PC-9 (cell line): ENCODE results near the gene RXRG. TPM values are rescaled to one million over a fixed set of nuclear protein-coding genes. Genes with fewer than 3 reads are reported as not detected.

Source experiments
- BruUV-seq: library from RNA; stranded (reverse); fragments of 400-500 nt; replicated peaks from 2 replicates; lab custom pipeline; 2021; lab: Mats Ljungman, UMichigan
- CTCF ChIA-PET: fragments of 300-600 bp; sonication (Branson Sonifier 250); formaldehyde crosslinking; loops from one replicate; lab custom pipeline; 2022; ENCODE audit warnings: antibody characterized with exemption; lab: Charles Lee
- POLR2A ChIA-PET: fragments of 300-600 bp; sonication (Branson Sonifier 250); formaldehyde crosslinking; loops from one replicate; lab custom pipeline; 2022; ENCODE audit warnings: antibody characterized with exemption; ENCODE audit not compliant: unreplicated experiment; lab: Charles Lee
- DNase-seq, 2 experiments: peaks; one replicate each; pipeline versions ENCODE4 v3.0.0 to v3.0.0-alpha.2; 2015 to 2022; ENCODE audit warnings: mixed read lengths in 1 of 2
- H2AFZ ChIP-seq: fragments of 200-600 bp; sonication (generic); 2 replicates; pipeline ENCODE4 v1.8.1; 2017; ENCODE audit warnings: antibody characterized with exemption
- H3F3A ChIP-seq: fragments of 200-600 bp; sonication (generic); 2 replicates; pipeline ENCODE4 v1.8.1; 2017; ENCODE audit warnings: antibody characterized with exemption, mild to moderate bottlenecking, low read depth; ENCODE audit not compliant: insufficient read depth
- H3K27ac ChIP-seq: fragments of 200-600 bp; sonication (generic); 2 replicates; pipeline ENCODE4 v1.6.1; 2016; ENCODE audit warnings: mixed run types
- H3K27me3 ChIP-seq: fragments of 200-600 bp; sonication (generic); 2 replicates; pipeline ENCODE4 v1.6.1; 2016; ENCODE audit warnings: low read depth, mixed run types; ENCODE audit not compliant: insufficient read depth
- H3K36me3 ChIP-seq: fragments of 200-600 bp; sonication (generic); 2 replicates; pipeline ENCODE4 v1.6.1; 2016; ENCODE audit warnings: low read depth, mixed run types
- H3K4me1 ChIP-seq: fragments of 200-600 bp; sonication (generic); replicated peaks from 2 replicates; pipeline ENCODE4 v1.6.1; 2016; ENCODE audit warnings: mixed run types; ENCODE audit not compliant: insufficient read depth
- H3K4me2 ChIP-seq: fragments of 200-600 bp; sonication (generic); 2 replicates; pipeline ENCODE4 v1.6.1; 2017; ENCODE audit warnings: mixed run types
- H3K4me3 ChIP-seq: fragments of 200-600 bp; sonication (generic); 2 replicates; pipeline ENCODE4 v1.6.1; 2016; ENCODE audit warnings: mixed run types
- H3K79me2 ChIP-seq: fragments of 200-600 bp; sonication (generic); 2 replicates; pipeline ENCODE4 v1.6.1; 2017; ENCODE audit warnings: low read depth, mixed run types
- H3K9me2 ChIP-seq: fragments of 200-600 bp; sonication (generic); 2 replicates; pipeline ENCODE4 v1.8.1; 2017; ENCODE audit warnings: mild to moderate bottlenecking; ENCODE audit not compliant: insufficient read depth
- H3K9me3 ChIP-seq: fragments of 200-600 bp; sonication (generic); 2 replicates; pipeline ENCODE4 v1.8.1; 2016; ENCODE audit warnings: low read depth; ENCODE audit not compliant: insufficient read depth
- H4K20me1 ChIP-seq: fragments of 200-600 bp; sonication (generic); 2 replicates; pipeline ENCODE4 v1.8.1; 2017; ENCODE audit not compliant: insufficient read depth
- CTCF ChIP-seq: fragments of 200-600 bp; sonication (generic); conservative IDR thresholded peaks from 2 replicates; pipeline ENCODE4 v1.6.1; 2017; ENCODE audit warnings: mixed run types, antibody characterized with exemption, mild to moderate bottlenecking, moderate library complexity
- EZH2 ChIP-seq: fragments of 200-600 bp; sonication (generic); IDR thresholded peaks from 2 replicates; pipeline ENCODE4 v1.8.0; 2017; ENCODE audit warnings: antibody characterized with exemption, low read depth
- intact Hi-C: fragments of 100-400 bp; cut with micrococcal nuclease; formaldehyde crosslinking; loops from one replicate; pipeline ENCODE4 v1.10.0; 2022; ENCODE audit not compliant: unreplicated experiment
- total RNA-seq: library from RNA; stranded (reverse); gene quantifications from 2 replicates; pipeline ENCODE4 v1.2.3, GENCODE V29; 2021

Gene RXRG
- total RNA-seq, 1 experiment from 2014 or later = not detected

- no peak overlapping the region for H3K27ac ChIP-seq
- no peaks in the 10 kb centered on the region for H3K9me3 ChIP-seq
- H3K4me3 ChIP-seq = no peak overlapping the region
- ChIA-PET POLR2A (no interaction called here), CTCF (no interaction called here)
- no peak overlapping the region for H2AFZ ChIP-seq
- no TSS peak for BruUV-seq
- no peak for DNase-seq
- 0 out of 2 replicates have a peak, but pooled peaks cover 4% of the 10 kb centered on the region for H3K27me3 ChIP-seq
- no peaks in the 10 kb centered on the region for H3K79me2 ChIP-seq
- no peaks in the 10 kb centered on the region; the same call in 1 of the 2 replicates for H3K9me2 ChIP-seq
- H4K20me1 ChIP-seq = no peaks in the 10 kb centered on the region
- TF ChIP-seq EZH2 = no peak
- no peaks in the 10 kb centered on the region for H3K36me3 ChIP-seq
- intact Hi-C loops = no loop called here
- no peaks in the 10 kb centered on the region for H3F3A ChIP-seq
- H3K4me1 ChIP-seq = no peaks in the 10 kb centered on the region
- no peak overlapping the region for H3K4me2 ChIP-seq
These were observed 10.2 kb upstream of the RXRG start for GRCh38 chr1:165455111-165455510.

GRCh38 chr1:165454091-165454610 lies 9.2 kb upstream of the RXRG start:
- CTCF ChIA-PET = no interaction called here

GRCh38 chr1:165452336-165453130 lies 7.6 kb upstream of the RXRG start:
- Histone ChIP-seq H3K27me3 (0 out of 2 replicates have a peak, but pooled peaks cover 4% of the 10 kb centered on the region), H3K4me1 (no peaks in the 10 kb centered on the region), H3K79me2 (no peaks in the 10 kb centered on the region), H3K4me2 (no peak overlapping the region), H2AFZ (no peak overlapping the region), H4K20me1 (no peaks in the 10 kb centered on the region), H3F3A (no peaks in the 10 kb centered on the region), H3K9me3 (no peaks in the 10 kb centered on the region), H3K4me3 (no peak overlapping the region), H3K27ac (no peak overlapping the region), H3K9me2 (no peaks in the 10 kb centered on the region; the same call in 1 of the 2 replicates), H3K36me3 (no peaks in the 10 kb centered on the region)
- POLR2A ChIA-PET = no interaction called here
- intact Hi-C loops = no loop called here
- no TSS peak for BruUV-seq
- CTCF ChIA-PET = no interaction called here
- no peak for DNase-seq
- TF ChIP-seq CTCF (no peak), EZH2 (no peak)

More at GRCh38 chr1:165454091-165454610, 9.2 kb upstream of the RXRG start:
- TF ChIP-seq EZH2 = no peak
- TF ChIP-seq CTCF = no peak
- H3K27ac ChIP-seq = no peak overlapping the region
- BruUV-seq = no TSS peak
- H3K9me2 ChIP-seq = no peaks in the 10 kb centered on the region; the same call in 1 of the 2 replicates
- no peaks in the 10 kb centered on the region for H3K79me2 ChIP-seq
- no peaks in the 10 kb centered on the region for H4K20me1 ChIP-seq
- intact Hi-C loops = no loop called here
- no peaks in the 10 kb centered on the region for H3K36me3 ChIP-seq
- DNase-seq = no peak
- no peak overlapping the region for H2AFZ ChIP-seq
- no peak overlapping the region for H3K4me3 ChIP-seq
- no peaks in the 10 kb centered on the region for H3K4me1 ChIP-seq
- POLR2A ChIA-PET = no interaction called here
- no peaks in the 10 kb centered on the region for H3F3A ChIP-seq
- no peaks in the 10 kb centered on the region for H3K9me3 ChIP-seq
- 0 out of 2 replicates have a peak, but pooled peaks cover 4% of the 10 kb centered on the region for H3K27me3 ChIP-seq
- H3K4me2 ChIP-seq = no peak overlapping the region
